Measurements from ENCODE around the gene ZNF254.

ZNF254 gene

DNA sequence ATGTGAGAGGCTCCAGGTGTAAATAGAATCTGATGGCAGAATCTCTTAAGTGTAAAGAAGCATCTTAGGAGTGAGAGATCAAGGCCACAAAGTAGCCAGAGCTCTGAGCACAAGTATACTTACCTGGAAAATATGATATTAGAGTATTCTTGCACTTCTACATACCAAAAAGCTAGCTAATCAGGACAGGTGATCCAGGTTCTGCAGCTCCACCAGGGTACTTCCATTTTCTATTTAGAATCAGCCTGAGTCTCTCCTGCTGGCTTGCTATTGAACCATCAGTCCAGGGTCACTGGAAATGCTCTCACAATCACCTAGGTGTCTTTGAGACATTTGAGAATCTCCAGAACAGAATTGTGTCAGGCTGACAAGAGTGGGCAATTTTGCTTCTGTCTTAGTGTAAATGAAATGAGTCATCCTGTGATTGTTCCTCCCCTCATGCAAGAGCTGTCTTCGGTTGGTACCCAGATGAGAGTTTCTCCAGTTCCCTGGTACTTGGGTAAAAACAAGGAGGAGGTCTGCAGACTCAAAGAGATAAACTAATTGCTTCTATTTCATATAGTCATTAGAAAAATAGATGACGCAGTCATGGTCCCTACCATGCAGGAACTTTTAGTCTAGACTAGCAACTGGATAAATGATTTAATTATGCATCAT is 14.6 kb downstream of the ZNF254 start:
- TF ChIP-seq, protein P1, sequence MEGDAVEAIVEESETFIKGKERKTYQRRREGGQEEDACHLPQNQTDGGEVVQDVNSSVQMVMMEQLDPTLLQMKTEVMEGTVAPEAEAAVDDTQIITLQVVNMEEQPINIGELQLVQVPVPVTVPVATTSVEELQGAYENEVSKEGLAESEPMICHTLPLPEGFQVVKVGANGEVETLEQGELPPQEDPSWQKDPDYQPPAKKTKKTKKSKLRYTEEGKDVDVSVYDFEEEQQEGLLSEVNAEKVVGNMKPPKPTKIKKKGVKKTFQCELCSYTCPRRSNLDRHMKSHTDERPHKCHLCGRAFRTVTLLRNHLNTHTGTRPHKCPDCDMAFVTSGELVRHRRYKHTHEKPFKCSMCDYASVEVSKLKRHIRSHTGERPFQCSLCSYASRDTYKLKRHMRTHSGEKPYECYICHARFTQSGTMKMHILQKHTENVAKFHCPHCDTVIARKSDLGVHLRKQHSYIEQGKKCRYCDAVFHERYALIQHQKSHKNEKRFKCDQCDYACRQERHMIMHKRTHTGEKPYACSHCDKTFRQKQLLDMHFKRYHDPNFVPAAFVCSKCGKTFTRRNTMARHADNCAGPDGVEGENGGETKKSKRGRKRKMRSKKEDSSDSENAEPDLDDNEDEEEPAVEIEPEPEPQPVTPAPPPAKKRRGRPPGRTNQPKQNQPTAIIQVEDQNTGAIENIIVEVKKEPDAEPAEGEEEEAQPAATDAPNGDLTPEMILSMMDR (IDR thresholded peaks at IDR 0.05; ENCODE audit: extremely low read depth, missing control alignments), result no peak
- DNase-seq (ENCODE audit: low spot score), result no peak

DNA sequence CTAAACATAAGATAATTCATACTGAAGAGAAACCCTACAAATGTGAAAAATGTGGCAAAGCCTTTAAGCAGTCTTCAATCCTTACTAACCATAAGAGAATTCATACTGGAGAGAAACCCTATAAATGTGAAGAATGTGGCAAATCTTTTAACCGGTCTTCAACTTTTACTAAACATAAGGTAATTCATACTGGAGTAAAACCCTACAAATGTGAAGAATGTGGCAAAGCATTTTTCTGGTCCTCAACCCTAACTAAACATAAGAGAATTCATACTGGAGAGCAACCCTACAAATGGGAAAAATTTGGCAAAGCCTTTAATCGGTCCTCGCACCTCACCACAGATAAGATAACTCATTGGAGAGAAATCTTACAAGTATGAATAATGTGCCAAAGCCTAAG is 40.6 kb downstream of the ZNF254 start:
- no peak for DNase-seq (ENCODE audit: low spot score)
- TF ChIP-seq, protein P1 (IDR thresholded peaks at IDR 0.05; ENCODE audit: extremely low read depth, missing control alignments), result no peak

DNA sequence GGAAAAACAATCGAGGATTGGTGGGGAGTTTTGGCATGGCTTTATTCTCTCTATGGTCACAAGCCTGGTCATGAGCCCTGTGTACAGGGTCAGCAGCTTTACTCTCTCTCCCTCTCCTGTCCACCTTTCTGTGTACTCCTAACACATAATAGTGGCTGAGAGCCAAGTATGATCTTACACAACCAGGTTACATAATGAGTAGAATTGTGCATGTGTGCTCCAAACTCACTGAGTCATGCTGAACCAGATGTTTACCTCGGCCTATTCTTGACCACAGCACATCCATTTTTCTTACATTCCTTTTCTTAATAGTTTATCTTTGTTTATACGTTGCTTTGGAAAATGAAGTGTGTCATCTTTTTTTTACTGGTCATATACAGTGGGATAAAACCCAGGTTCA is 53.1 kb downstream of the ZNF254 start:
- no peak for DNase-seq (ENCODE audit: low spot score)
- TF ChIP-seq, protein P1 (IDR thresholded peaks at IDR 0.05; ENCODE audit: extremely low read depth, missing control alignments), result no peak

DNA sequence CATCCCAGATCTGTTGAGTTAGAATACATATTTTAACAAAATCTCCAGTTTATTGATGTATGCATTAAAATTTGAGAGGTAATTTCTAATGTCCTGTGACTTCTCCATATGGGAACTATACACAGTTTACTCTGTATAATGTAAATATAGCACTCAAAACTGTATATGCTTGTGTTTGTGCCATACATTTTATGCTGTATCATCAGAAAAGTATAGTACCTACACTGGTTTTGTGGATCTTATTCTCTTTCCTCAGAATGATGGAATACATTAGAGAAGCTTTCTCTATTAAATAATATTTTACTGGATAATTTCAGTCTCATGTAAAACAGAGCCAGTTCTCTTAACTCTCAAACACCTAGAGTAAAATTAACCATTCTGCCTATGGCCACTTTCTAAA is 53.6 kb downstream of the ZNF254 start:
- TF ChIP-seq, protein P1 (IDR thresholded peaks at IDR 0.05; ENCODE audit: extremely low read depth, missing control alignments), result no peak
- DNase-seq (ENCODE audit: low spot score), result no peak

DNA sequence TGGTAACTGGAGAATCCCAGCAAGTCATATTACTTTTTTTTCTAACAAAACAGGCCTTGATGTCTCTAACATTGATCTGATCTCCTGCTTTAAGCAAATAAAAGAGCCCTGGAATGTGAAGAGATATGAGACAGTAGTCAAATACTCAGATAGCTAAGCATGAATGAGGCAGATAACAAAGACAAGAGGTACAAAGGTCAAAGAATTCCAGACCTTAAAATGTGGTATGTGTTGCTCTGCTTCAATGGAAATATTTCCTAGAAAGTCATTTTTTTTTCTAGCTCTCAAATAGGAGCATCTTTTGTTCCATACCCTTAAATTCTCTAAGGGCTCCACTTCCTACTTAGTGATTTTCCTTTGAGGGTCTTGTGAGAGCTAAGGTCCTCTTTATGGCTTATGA is 54.6 kb downstream of the ZNF254 start:
- TF ChIP-seq, protein P1 (IDR thresholded peaks at IDR 0.05; ENCODE audit: extremely low read depth, missing control alignments), result no peak
- DNase-seq (ENCODE audit: low spot score), result no peak

DNA sequence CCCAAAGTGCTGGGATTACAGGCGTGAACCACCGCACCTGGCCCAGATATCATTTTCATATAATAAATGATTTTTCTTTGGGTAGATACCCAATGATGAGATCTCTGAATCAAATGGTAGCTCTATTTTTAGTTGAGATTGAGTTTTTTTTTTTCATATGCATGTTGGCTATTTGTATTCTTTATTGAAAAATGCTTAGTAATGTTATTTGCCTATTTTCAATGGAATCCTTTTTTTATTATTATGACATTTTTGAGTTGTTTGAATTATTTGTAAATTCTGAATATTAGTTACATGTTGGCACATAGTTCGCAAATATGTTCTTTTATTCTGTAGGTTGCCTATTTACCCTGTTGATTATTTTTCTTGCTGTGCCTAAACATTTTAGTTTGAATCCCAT is 55.8 kb downstream of the ZNF254 start:
- no peak for DNase-seq (ENCODE audit: low spot score)
- TF ChIP-seq, protein P1 (IDR thresholded peaks at IDR 0.05; ENCODE audit: extremely low read depth, missing control alignments), result no peak

DNA sequence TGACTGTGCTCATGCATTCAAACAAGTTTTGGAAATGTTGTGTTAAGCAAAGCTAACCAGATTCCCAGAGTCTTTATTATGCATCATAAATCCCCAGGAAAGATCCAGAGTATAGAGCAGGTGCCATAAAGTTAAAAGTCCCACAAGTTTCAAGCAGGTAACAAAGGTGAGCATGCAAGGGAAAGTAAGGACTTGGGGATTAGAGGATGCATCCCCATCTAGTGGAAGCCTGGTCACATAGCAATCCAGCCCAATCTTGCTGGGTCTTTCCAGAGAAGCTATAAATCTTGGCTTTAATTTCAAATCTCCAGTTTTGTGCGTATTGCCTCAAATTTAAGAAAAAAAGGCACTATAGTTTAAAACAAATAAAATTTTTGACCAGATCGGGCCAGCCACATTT is 72.7 kb downstream of the ZNF254 start:
- no peak for DNase-seq (ENCODE audit: low spot score)
- TF ChIP-seq, protein P1 (IDR thresholded peaks at IDR 0.05; ENCODE audit: extremely low read depth, missing control alignments), result no peak
